T-helper 1 cell treated with Interleukin-12 subunit alpha and Interleukin-12 subunit beta and Interleukin-4 antibody, amounts not matched to agents 30 μg/mL and 1 μg/mL, for 36 hours (primary cell): ENCODE measurements around the gene TMEM38B.

Source experiments
- H3K27ac Mint-ChIP-seq: one replicate; pipeline ENCODE4 v1.8.0; 2021; ENCODE audit warnings: mild to moderate bottlenecking, mixed read lengths
- H3K27me3 Mint-ChIP-seq: one replicate; pipeline ENCODE4 v1.8.0; 2021; ENCODE audit warnings: low read depth, mixed read lengths
- H3K36me3 Mint-ChIP-seq: one replicate; pipeline ENCODE4 v1.8.0; 2021; ENCODE audit warnings: low read depth, mixed read lengths
- H3K4me1 Mint-ChIP-seq: one replicate; pipeline ENCODE4 v1.8.0; 2021; ENCODE audit warnings: low read depth, mixed read lengths
- H3K4me3 Mint-ChIP-seq: one replicate; pipeline ENCODE4 v1.8.0; 2021; ENCODE audit warnings: mild to moderate bottlenecking, moderate library complexity, mixed read lengths
- H3K9me3 Mint-ChIP-seq: one replicate; pipeline ENCODE4 v1.8.0; 2021; ENCODE audit warnings: mixed read lengths

TMEM38B gene

DNA sequence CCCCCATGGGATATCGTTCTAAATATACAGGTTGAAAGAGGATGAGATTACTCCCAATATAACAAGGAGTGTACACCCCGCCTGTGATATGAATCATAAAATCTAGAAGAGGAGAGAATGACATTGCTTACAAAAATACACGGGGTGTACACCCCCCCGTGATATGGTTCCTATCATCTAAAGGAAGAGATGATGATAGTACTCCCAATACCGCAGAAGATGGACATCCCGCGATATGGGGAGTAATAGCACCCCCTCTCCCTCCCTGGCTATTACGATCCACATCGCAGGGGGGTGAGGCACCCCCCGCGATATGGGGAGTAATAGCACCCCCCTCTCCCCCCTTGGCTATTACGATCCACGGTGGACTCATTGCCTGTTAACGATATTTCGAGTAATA, 124.6 kb downstream of the TMEM38B start:
- no peak overlapping the region for H3K4me3 Mint-ChIP-seq
- H3K36me3 Mint-ChIP-seq, result no peaks in the 10 kb centered on the region
- H3K4me1 Mint-ChIP-seq, result no peaks in the 10 kb centered on the region
- no peaks in the 10 kb centered on the region for H3K27me3 Mint-ChIP-seq
- peaks cover 20% of the 10 kb centered on the region for H3K9me3 Mint-ChIP-seq
- H3K27ac Mint-ChIP-seq, result no peak overlapping the region

DNA sequence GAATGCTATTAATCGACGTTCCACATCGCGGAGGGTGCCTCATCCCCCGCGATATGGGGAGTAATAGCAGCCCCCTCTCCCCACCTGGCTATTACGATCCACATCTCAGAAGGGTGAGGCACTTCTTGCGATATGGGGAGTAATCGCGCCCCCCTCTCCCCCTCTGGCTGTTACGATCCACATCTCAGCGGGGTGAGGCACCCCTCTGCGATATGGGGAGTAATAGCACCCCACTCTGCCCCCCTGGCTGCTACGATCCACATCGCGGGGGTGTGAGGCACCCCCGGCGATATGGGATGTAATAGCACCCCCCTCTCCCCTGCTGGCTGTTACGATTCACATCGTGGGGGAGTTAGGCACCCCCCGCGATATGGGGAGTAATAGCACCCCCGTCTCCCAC, 128.5 kb downstream of the TMEM38B start:
- Mint-ChIP-seq H3K27ac (no peak overlapping the region), H3K36me3 (no peaks in the 10 kb centered on the region), H3K9me3 (peaks cover 2% of the 10 kb centered on the region), H3K4me1 (no peaks in the 10 kb centered on the region), H3K27me3 (no peaks in the 10 kb centered on the region), H3K4me3 (no peak overlapping the region)
